ENCODE measurements around the gene GHITM.

GHITM gene

GRCh38 chr10:84172467-84173356 lies 33.4 kb downstream of the GHITM start:
- no peak for DNase-seq (ENCODE audit: extremely low read depth, low read depth)
- TF ChIP-seq CTCF (IDR thresholded peaks at IDR 0.05; ENCODE audit: low read depth, low read length, missing control alignments): no peak
- no peak overlapping the region for H3K4me3 ChIP-seq (replicated peaks; ENCODE audit: low read depth, low read length)

- no peak for TF ChIP-seq CTCF (IDR thresholded peaks at IDR 0.05; ENCODE audit: low read depth, low read length, missing control alignments)
- DNase-seq (ENCODE audit: extremely low read depth, low read depth): no peak
- no peak within 1 kb of the TSS for H3K4me3 ChIP-seq (replicated peaks; ENCODE audit: low read depth, low read length)
Measured at GRCh38 chr10:84173501-84173929, 34.2 kb downstream of the GHITM start, which contains the start of gene GPR15LG. Gene GPR15LG (plus strand): TSS chr10:84173801. CDS start chr10:84173852, 51 bp downstream.

GRCh38 chr10:84175436-84175835 lies 36.1 kb downstream of the GHITM start:
- H3K4me3 ChIP-seq (replicated peaks; ENCODE audit: low read depth, low read length): no peak overlapping the region
- no peak for DNase-seq (ENCODE audit: extremely low read depth, low read depth)
- TF ChIP-seq CTCF (IDR thresholded peaks at IDR 0.05; ENCODE audit: low read depth, low read length, missing control alignments): no peak

GRCh38 chr10:84176351-84176750 lies 37.0 kb downstream of the GHITM start:
- no peak overlapping the region for H3K4me3 ChIP-seq (replicated peaks; ENCODE audit: low read depth, low read length)
- no peak for DNase-seq (ENCODE audit: extremely low read depth, low read depth)
- TF ChIP-seq CTCF (IDR thresholded peaks at IDR 0.05; ENCODE audit: low read depth, low read length, missing control alignments): no peak

GRCh38 chr10:84176836-84177474 lies 37.6 kb downstream of the GHITM start:
- no peak for DNase-seq (ENCODE audit: extremely low read depth, low read depth)
- H3K4me3 ChIP-seq (replicated peaks; ENCODE audit: low read depth, low read length): no peak overlapping the region
- no peak for TF ChIP-seq CTCF (IDR thresholded peaks at IDR 0.05; ENCODE audit: low read depth, low read length, missing control alignments)

- no peak for TF ChIP-seq CTCF (IDR thresholded peaks at IDR 0.05; ENCODE audit: low read depth, low read length, missing control alignments)
- H3K4me3 ChIP-seq (replicated peaks; ENCODE audit: low read depth, low read length): no peak overlapping the region
- no peak for DNase-seq (ENCODE audit: extremely low read depth, low read depth)
Measured at GRCh38 chr10:84177541-84178141, 38.3 kb downstream of the GHITM start.

Data from HFF-Myc (cell line).